Measurements from ENCODE around the gene IPCEF1.

DNA sequence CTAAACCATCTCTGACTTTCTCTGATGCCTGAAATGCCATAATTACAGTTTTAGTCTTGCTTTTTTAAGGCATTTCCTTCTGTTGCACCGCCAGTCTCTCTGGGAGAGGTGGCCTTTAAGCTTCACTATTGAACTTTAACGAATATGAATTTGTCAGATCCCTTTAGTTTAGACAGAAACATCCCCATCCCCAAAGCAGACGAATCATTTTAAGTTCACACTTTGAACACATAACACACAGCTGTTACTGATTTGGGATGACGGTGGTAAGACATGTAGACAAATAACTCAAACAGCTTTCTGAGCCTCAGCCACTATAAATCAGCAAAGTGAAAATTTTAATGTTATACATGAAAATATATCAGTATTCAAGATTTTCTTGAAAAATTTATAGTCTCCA, 7.2 kb upstream of the IPCEF1 start:
- TF ChIP-seq CTCF (IDR thresholded peaks at IDR 0.05; ENCODE audit: low read depth, low read length, missing input control) (no peak), MAX (IDR thresholded peaks at IDR 0.05) (no peak)

Data from liver (tissue), 2 donors.